CD4-positive, alpha-beta T cell treated with Interleukin-1 beta for 1 hour (primary cell): Measurements from ENCODE around the gene LZTS2.

Experiments used
- DNase-seq, 2 donors: peaks; one replicate each; pipeline ENCODE4 v3.0.0-alpha.2; 2020 to 2022

LZTS2 gene

GRCh38 chr10:100998991-100999741 is 442 bp upstream of the LZTS2 start:
- DNase-seq = peak; percentile 80 to 81

- no peak for DNase-seq
Measured at GRCh38 chr10:101000127-101000914, 713 bp downstream of the LZTS2 start.

- no peak for DNase-seq
Measured at GRCh38 chr10:101000915-101001658, 1.5 kb downstream of the LZTS2 start.

DNA sequence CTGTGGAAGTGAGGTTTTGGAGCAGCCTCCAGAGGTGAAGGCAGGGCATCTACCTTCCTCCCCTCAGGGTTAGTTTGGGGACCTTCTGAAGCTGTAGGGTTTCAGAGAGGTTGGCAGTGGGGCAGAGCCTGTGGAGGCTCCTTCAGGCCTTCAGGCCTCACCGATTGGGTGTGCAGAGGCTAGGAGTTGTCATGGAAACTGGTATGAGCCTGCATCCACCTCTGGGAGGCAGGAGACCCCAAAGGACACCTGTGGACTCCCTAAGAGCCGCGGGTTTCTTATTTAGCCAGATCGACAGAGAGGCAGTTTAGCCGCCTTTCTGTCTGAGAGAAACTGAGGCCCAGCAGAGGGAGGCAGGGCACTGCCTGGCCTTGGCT is 2.0 kb downstream of the LZTS2 start:
- DNase-seq = no peak

DNA sequence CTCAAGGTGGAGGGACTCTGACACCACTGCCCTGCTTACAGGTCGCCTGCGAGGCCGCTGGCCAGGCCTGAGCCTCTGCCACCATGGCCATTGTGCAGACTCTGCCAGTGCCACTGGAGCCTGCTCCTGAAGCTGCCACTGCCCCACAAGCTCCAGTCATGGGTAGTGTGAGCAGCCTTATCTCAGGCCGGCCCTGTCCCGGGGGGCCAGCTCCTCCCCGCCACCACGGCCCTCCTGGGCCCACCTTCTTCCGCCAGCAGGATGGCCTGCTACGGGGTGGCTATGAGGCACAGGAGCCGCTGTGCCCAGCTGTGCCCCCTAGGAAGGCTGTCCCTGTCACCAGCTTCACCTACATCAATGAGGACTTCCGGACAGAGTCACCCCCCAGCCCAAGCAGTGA is 2.8 kb downstream of the LZTS2 start:
- DNase-seq = no peak

DNA sequence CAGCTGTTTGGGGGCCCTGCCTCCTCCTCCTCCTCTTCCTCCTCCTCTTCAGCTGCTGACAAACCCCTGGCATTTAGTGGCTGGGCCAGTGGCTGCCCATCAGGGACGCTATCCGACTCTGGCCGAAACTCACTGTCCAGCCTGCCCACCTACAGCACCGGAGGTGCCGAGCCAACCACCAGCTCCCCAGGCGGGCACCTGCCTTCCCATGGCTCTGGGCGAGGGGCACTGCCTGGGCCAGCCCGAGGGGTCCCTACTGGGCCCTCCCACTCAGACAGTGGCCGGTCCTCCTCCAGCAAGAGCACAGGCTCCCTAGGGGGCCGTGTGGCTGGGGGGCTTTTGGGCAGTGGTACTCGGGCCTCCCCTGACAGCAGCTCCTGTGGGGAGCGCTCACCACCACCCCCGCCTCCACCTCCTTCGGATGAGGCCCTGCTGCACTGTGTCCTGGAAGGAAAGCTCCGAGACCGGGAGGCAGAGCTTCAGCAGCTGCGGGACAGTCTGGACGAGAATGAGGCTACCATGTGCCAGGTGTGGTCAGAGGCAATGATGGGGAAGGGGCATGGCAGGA is 4.1 kb downstream of the LZTS2 start:
- DNase-seq = no peak

- DNase-seq = no peak
Measured at GRCh38 chr10:101005361-101005760, 5.8 kb downstream of the LZTS2 start.

- DNase-seq = no peak
Measured at GRCh38 chr10:101005869-101006567, 6.4 kb downstream of the LZTS2 start.

GRCh38 chr10:101006593-101007098 is 7.0 kb downstream of the LZTS2 start:
- no peak for DNase-seq

- no peak for DNase-seq
Measured at GRCh38 chr10:101007099-101007711, 7.6 kb downstream of the LZTS2 start.

GRCh38 chr10:101007915-101008822 is 8.6 kb downstream of the LZTS2 start:
- no peak for DNase-seq

GRCh38 chr10:101008823-101009423 is 9.3 kb downstream of the LZTS2 start:
- DNase-seq = no peak

- no peak for DNase-seq
Measured at GRCh38 chr10:101010329-101010728, 10.7 kb downstream of the LZTS2 start.

- no peak for DNase-seq
Measured at GRCh38 chr10:101011517-101012423, 12.2 kb downstream of the LZTS2 start.

- DNase-seq = peak; percentile 81 to 83
Measured at GRCh38 chr10:101012525-101013364, 13.1 kb downstream of the LZTS2 start.

GRCh38 chr10:101013365-101013825 is 13.8 kb downstream of the LZTS2 start:
- no peak for DNase-seq

DNA sequence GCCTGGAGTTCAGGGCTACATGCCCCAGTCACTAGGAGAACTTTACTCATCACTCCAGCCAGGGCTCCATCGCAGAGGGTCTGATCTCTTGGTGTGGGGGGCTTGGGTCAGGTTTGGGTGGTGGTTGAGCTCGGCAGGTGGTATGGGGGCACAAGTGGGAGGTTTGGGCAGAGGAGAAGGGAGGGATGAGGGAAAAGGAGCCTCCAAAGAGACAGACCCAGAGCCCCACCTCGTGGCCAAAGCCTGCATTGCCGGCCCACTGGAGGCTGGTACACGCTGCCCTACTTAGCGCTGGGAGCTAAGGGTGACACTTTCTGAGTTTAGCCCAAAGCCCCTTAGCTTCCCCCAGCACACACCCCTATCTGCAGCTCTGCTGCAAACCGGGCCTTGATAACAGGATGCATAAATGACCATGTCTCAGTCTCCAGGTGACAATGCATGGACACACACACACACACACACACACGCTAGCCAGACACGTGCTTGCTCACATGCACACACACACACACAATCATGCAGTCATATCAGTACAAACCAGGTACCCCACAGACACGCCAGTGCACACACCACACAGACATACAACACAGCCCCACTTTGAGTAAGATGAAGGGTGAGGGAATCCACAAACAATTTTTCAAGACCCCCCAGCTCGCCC is 14.7 kb downstream of the LZTS2 start:
- DNase-seq = peak; percentile 72 to 77
